ENCODE measurements around the gene VEZT. TPM values are rescaled to one million over a fixed set of nuclear protein-coding genes. Genes with fewer than 3 reads are reported as not detected.

The VEZT gene
- total RNA-seq, 2 experiments from 2014 or later: 52.6 to 57.2 TPM

DNA sequence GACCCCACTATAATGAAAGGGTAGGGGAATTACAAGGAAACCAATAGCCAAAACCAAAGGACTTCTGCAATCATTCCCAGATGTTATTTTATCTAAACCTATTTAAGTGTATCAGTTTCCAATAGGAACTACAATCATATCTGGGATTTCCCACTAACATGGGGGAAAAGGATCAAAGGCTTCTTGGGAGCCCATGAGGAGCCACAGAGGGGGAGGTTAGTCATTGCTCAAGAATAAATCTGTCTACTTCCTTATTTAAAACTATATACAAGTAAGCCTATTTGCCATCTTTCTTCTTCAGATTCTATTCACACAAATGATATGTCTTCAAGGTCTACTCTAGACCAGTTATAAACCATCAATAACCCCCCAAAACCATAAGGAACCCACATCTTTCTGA lies 33.5 kb upstream of the VEZT start:
- Mint-ChIP-seq H3K4me3 (no peak overlapping the region), H3K36me3 (ENCODE audit: low read depth) (no peaks in the 10 kb centered on the region), H3K9me3 (no peaks in the 10 kb centered on the region), H3K4me1 (ENCODE audit: low read depth) (no peaks in the 10 kb centered on the region), H3K27me3 (no peaks in the 10 kb centered on the region), H3K27ac (no peak overlapping the region)
- Histone ChIP-seq H3K36me3 (ENCODE audit: insufficient read depth, low read length) (no peaks in the 10 kb centered on the region), H3K4me3 (ENCODE audit: low read length) (no peak overlapping the region), H3K9me3 (ENCODE audit: control insufficient read depth in 1 of 2, insufficient read depth in 1 of 2, low read length in 2 of 2) (no peaks in the 10 kb centered on the region), H3K4me1 (ENCODE audit: insufficient read depth, low read length) (no peaks in the 10 kb centered on the region), H3K27me3 (ENCODE audit: control insufficient read depth in 1 of 2, insufficient read depth in 2 of 2, low read length in 2 of 2) (no peaks in the 10 kb centered on the region), H3K27ac (ENCODE audit: low read depth in 1 of 2, low read length in 2 of 2) (no peak overlapping the region)
- ChIA-PET CTCF (no interaction called here), POLR2A (no interaction called here)
- intact Hi-C loops (cut with DNase I, micrococcal nuclease): no loop called here
- DNase-seq (no peak), ATAC-seq (ENCODE audit: poor library complexity) (no peak)
- TF ChIP-seq CTCF (IDR thresholded peaks at IDR 0.05): no peak

DNA sequence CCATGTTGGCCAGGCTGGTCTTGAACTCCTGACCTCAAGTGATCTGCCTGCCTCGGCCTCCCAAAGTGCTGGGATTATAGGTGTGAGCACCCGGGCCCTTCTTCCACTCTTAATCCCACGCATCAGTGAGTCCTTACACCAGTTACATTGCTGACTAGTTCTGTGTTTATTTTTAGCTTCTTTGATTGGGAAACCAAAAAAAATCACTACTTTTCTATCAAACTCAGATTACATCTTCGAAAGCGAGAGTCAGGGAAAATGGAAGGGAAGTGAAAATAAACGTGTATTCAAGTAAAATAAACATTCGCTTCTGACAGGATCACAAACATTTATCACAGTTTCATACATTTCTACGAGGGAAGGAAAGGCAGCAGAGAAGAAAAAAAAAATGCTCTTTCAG lies 32.5 kb upstream of the VEZT start:
- Mint-ChIP-seq H3K4me1 (ENCODE audit: low read depth) (no peaks in the 10 kb centered on the region), H3K27me3 (no peaks in the 10 kb centered on the region), H3K9me3 (no peaks in the 10 kb centered on the region), H3K4me3 (no peak overlapping the region), H3K27ac (no peak overlapping the region), H3K36me3 (ENCODE audit: low read depth) (no peaks in the 10 kb centered on the region)
- no peak for TF ChIP-seq CTCF (IDR thresholded peaks at IDR 0.05)
- Histone ChIP-seq H3K4me1 (ENCODE audit: insufficient read depth, low read length) (no peaks in the 10 kb centered on the region), H3K4me3 (ENCODE audit: low read length) (no peak overlapping the region), H3K9me3 (ENCODE audit: control insufficient read depth in 1 of 2, insufficient read depth in 1 of 2, low read length in 2 of 2) (no peaks in the 10 kb centered on the region), H3K27me3 (ENCODE audit: control insufficient read depth in 1 of 2, insufficient read depth in 2 of 2, low read length in 2 of 2) (no peaks in the 10 kb centered on the region), H3K36me3 (ENCODE audit: insufficient read depth, low read length) (no peaks in the 10 kb centered on the region), H3K27ac (ENCODE audit: low read depth in 1 of 2, low read length in 2 of 2) (no peak overlapping the region)
- intact Hi-C loops (cut with DNase I, micrococcal nuclease): no loop called here
- DNase-seq (no peak), ATAC-seq (ENCODE audit: poor library complexity) (no peak)
- ChIA-PET CTCF (no interaction called here), POLR2A (no interaction called here)

GRCh38 chr12:95185854-95186253 lies 31.8 kb upstream of the VEZT start:
- H3K27me3 Mint-ChIP-seq: no peaks in the 10 kb centered on the region
- no peaks in the 10 kb centered on the region for H3K36me3 Mint-ChIP-seq (ENCODE audit: low read depth)
- H3K27me3 ChIP-seq (ENCODE audit: control insufficient read depth in 1 of 2, insufficient read depth in 2 of 2, low read length in 2 of 2): no peaks in the 10 kb centered on the region
- H3K27ac ChIP-seq (ENCODE audit: low read depth in 1 of 2, low read length in 2 of 2): no peak overlapping the region
- ATAC-seq (ENCODE audit: poor library complexity) (no peak), DNase-seq (no peak)
- intact Hi-C loops (cut with DNase I, micrococcal nuclease): no loop called here
- ChIA-PET CTCF (no interaction called here), POLR2A (no interaction called here)
- no peaks in the 10 kb centered on the region for H3K4me1 Mint-ChIP-seq (ENCODE audit: low read depth)
- no peaks in the 10 kb centered on the region for H3K9me3 Mint-ChIP-seq
- H3K36me3 ChIP-seq (ENCODE audit: insufficient read depth, low read length): no peaks in the 10 kb centered on the region
- no peaks in the 10 kb centered on the region for H3K4me1 ChIP-seq (ENCODE audit: insufficient read depth, low read length)
- no peaks in the 10 kb centered on the region for H3K9me3 ChIP-seq (ENCODE audit: control insufficient read depth in 1 of 2, insufficient read depth in 1 of 2, low read length in 2 of 2)
- no peak overlapping the region for H3K4me3 Mint-ChIP-seq
- TF ChIP-seq CTCF (IDR thresholded peaks at IDR 0.05): no peak
- no peak overlapping the region for H3K27ac Mint-ChIP-seq
- no peak overlapping the region for H3K4me3 ChIP-seq (ENCODE audit: low read length)

All from CD4-positive, alpha-beta T cell (primary cell).